Measurements from ENCODE around the gene CAB39. TPM values are rescaled to one million over a fixed set of nuclear protein-coding genes. Genes with fewer than 3 reads are reported as not detected.

CAB39 gene
- total and polyA plus RNA-seq, 2 donors (not counting 3 experiments of a cell fraction or from before 2014, with no cell fraction given) = 25.7 to 53.7 TPM

DNA sequence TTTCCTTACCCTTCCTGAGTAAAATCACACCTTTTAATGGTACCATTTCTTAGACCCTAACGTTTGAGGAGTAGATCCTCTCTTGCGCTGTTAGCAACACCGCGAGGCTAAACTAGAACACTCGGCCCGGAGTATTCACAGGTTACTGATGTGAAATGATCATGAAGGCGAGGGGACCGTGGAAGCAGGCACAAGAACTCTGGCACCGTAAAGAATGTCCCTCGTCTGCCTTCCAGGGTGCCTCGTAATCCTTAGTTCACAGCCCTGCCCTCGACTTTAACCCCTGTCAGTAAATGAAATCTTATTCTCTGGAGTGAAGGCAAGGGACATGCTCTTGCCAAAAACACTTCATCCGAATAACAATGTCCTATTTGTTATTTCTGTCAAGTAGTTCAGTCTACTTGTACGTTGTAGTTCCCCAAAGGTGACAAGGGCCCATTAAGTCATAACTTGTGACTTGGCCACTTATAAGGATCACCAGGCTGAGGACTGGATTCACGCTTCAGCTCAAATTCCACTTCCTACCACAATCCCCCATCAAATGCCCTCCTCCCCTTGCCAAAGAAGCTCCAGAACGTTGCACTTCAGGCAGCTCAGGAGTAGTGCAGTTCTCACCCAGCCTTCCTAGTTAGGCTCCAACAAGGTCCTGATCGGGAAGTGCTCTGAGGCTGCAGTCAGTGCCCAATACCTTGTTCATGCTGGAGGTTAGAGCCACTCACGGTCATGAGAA lies 108.8 kb downstream of the CAB39 start:
- CTCF ChIA-PET = interaction anchor here (4.0 to 8.3 kb wide), 2 partner anchors 26 to 165 kb away, joined by 63 to 287 read pairs; no protein-coding TSS in a partner anchor
- no peak overlapping the region for H3K9ac ChIP-seq (replicated peaks; ENCODE audit: extremely low read depth, insufficient read depth, low read length)
- no peaks in the 10 kb centered on the region for H3K9me1 ChIP-seq (replicated peaks; ENCODE audit: control insufficient read depth, extremely low read depth, insufficient read depth, low read length)
- no peaks in the 10 kb centered on the region for H3K79me2 ChIP-seq (ENCODE audit: control insufficient read depth, insufficient read depth, low read length)
- dilution Hi-C loops (cut with MboI; ENCODE audit: extremely low pct_ligation_motif_present, low sequenced_read_pairs) = no loop called here
- POLR2A ChIA-PET = no interaction called here
- no TSS peak for BruUV-seq (replicated peaks)
- H3K27ac ChIP-seq (ENCODE audit: insufficient read depth, low read depth, low read length) = no peak overlapping the region
- peaks cover 6 to 18% of the 10 kb centered on the region in 2 experiments for H3K36me3 ChIP-seq (ENCODE audit: control insufficient read depth in 2 of 2, extremely low read depth in 1 of 2, insufficient read depth in 2 of 2, low read length in 2 of 2)
- intact Hi-C loops (cut with micrococcal nuclease) = loop anchor here (5.0 kb wide), 1 partner anchor 91 kb away; no protein-coding TSS in a partner anchor
- DNase-seq (ENCODE audit: low read depth, low spot score) (no peak), FAIRE-seq (no peak)
- TF ChIP-seq GATA2 (IDR thresholded peaks at IDR 0.05; ENCODE audit: insufficient read depth, insufficient read length, low read depth, low read length) = no peak
- no peak for TF ChIP-seq POLR2AphosphoS5 (IDR thresholded peaks at IDR 0.05; ENCODE audit: insufficient read depth, low read depth, low read length)
- TF ChIP-seq, protein P1, sequence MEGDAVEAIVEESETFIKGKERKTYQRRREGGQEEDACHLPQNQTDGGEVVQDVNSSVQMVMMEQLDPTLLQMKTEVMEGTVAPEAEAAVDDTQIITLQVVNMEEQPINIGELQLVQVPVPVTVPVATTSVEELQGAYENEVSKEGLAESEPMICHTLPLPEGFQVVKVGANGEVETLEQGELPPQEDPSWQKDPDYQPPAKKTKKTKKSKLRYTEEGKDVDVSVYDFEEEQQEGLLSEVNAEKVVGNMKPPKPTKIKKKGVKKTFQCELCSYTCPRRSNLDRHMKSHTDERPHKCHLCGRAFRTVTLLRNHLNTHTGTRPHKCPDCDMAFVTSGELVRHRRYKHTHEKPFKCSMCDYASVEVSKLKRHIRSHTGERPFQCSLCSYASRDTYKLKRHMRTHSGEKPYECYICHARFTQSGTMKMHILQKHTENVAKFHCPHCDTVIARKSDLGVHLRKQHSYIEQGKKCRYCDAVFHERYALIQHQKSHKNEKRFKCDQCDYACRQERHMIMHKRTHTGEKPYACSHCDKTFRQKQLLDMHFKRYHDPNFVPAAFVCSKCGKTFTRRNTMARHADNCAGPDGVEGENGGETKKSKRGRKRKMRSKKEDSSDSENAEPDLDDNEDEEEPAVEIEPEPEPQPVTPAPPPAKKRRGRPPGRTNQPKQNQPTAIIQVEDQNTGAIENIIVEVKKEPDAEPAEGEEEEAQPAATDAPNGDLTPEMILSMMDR (IDR thresholded peaks at IDR 0.05; ENCODE audit: extremely low read depth in 1 of 2, insufficient read depth in 1 of 2, low read depth in 1 of 2, low read length in 2 of 2) = no peak
- no peak for TF ChIP-seq POLR2A (IDR thresholded peaks at IDR 0.05; ENCODE audit: low read depth, low read length)
- TF ChIP-seq FOS (IDR thresholded peaks at IDR 0.05; ENCODE audit: borderline replicate concordance, insufficient read depth, low read length) = no peak
- no peak for TF ChIP-seq JUN (IDR thresholded peaks at IDR 0.05; ENCODE audit: borderline replicate concordance, insufficient read depth, insufficient read length, low read depth)
- no peak for TF ChIP-seq MYC (IDR thresholded peaks at IDR 0.05; ENCODE audit: low read depth, low read length)
- TF ChIP-seq, protein P2, sequence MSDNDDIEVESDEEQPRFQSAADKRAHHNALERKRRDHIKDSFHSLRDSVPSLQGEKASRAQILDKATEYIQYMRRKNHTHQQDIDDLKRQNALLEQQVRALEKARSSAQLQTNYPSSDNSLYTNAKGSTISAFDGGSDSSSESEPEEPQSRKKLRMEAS (IDR thresholded peaks at IDR 0.05; ENCODE audit: insufficient read depth, insufficient read length) = no peak
- TF ChIP-seq EZH2 (IDR thresholded peaks at IDR 0.05; ENCODE audit: borderline replicate concordance, low read depth, low read length, severe bottlenecking) = no peak
- H4K20me1 ChIP-seq (replicated peaks; ENCODE audit: control insufficient read depth, extremely low read depth, insufficient read depth, low read length) = no peaks in the 10 kb centered on the region
- H3K4me2 ChIP-seq (ENCODE audit: insufficient read depth, low read length) = no peak overlapping the region
- H3K4me3 ChIP-seq (replicated peaks in 1 of 3; ENCODE audit: insufficient read depth in 1 of 3, low read depth in 1 of 3, low read length in 3 of 3) = no peak overlapping the region
- H3K9me3 ChIP-seq (replicated peaks; ENCODE audit: control insufficient read depth, insufficient read depth, low read length) = no peaks in the 10 kb centered on the region
- peaks cover 0 to 3% of the 10 kb centered on the region in 2 experiments for H3K27me3 ChIP-seq (ENCODE audit: control insufficient read depth in 2 of 2, insufficient read depth in 2 of 2, low read length in 2 of 2)
- no peak overlapping the region for H2AFZ ChIP-seq (ENCODE audit: low read depth, low read length)
- H3K4me1 ChIP-seq (ENCODE audit: control insufficient read depth, extremely low read depth, insufficient read depth, low read length) = no peaks in the 10 kb centered on the region

All from endothelial cell of umbilical vein (primary cell).